ENCODE data around the gene CAMSAP1.
"Not testable (repeated sequence)": the region's sequence is repeated elsewhere in the genome, so short reads cannot be mapped to it uniquely, and the experiment has no call there.

Gene CAMSAP1

DNA sequence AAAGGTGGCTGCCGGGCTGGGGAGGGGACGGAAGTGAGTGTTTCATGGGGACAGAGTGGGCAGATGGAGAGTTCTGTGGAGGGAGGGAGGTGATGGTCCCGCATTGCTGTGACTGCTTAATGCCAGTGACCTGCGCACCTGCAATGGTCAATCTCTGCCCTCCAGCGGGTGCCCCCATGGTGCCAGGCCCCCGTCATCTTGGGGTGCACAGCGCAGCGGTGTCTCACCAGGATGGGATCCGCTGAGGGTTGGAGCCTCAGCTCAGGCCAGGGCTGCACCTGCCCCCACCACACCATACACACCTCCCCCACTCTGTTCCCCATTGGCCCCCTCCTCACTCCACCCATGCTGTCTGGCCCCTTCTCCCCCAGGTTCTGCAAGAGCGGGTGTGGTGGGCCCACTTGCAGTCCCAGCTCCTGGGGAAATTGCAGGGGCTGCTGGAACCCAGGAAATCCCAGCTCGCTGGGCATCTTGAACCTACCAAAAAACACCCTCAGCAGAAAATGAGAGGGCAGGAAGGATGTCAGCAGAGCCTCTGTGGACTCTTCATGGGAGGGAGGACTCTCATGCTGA is 12.1 kb upstream of the CAMSAP1 start:
- DNase-seq: no peak

DNA sequence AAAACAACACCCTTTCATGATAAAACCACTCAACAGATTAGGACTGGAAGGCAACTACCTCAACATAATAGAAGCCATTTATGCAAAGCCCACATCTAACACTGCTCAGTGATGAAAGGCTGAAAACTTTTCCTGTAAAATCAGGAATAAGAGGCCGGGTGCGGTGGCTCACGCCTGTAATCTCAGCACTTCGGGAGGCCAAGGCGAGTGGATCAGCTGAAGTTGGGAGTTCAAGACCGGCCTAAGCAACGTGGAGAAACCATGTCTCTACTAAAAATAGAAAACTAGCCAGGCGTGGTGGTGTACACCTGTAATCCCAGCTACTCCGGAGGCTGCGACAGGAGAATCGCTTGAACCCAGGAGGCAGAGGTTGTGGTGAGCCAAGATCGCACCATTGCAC is 8.9 kb upstream of the CAMSAP1 start:
- not testable (repeated sequence) for DNase-seq

DNA sequence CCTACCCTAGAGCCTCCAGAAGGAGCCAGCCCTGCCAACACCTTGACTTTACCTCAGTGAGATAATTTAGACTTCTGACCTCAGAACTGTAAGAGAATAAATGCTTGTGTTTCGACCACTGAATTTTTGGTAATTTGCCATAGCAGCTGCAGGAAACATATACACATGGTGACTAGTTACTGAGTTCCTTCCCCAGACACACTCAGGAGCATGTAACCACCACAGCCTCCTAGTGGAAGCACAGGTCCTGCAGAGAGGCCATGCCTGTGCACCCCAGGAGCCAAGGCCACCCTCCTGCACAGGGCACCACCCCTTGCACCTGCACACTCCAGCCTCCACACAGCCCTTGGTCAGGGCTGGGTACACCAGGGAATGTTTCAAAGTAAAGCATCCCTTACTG is 7.6 kb upstream of the CAMSAP1 start:
- DNase-seq: no peak

DNA sequence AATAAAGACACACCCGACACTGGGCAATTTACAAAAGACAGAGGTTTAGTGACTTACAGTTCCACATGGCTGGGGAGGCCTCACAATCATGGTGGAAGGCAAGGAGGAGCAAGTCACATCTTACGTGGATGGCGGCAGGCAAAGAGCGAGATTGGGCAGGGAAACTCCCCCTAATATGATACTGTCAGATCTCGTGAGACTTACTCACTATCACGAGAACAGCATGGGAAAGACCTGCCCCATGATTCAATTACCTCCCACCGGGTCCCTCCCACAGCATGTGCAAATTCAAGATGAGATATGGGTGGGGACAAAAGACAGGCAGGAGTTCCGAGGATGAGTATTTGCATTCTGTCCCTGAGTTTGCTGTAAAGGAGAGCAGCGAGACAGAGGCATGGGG is 3.9 kb upstream of the CAMSAP1 start:
- not testable (repeated sequence) for DNase-seq

DNA sequence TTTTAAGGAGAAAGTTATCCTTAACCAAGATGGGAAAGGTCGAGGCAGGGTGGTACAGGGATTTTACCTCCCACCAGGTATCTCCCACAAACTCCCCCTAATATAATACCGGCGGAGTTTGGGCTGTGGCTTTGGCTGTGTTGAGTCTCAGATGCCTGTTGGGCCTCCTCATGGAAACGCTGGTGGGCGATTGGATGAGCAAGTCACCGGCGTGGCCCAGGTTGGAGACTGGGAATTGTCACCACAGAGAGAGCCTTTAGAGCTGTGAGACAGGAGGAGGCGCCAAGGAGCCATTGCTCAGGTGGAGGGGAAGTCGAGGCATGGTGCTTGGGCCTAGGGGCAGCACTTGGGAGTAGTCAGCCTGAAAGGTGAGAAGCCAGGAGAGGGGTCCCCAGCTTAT is 3.4 kb upstream of the CAMSAP1 start:
- no peak for DNase-seq

DNA sequence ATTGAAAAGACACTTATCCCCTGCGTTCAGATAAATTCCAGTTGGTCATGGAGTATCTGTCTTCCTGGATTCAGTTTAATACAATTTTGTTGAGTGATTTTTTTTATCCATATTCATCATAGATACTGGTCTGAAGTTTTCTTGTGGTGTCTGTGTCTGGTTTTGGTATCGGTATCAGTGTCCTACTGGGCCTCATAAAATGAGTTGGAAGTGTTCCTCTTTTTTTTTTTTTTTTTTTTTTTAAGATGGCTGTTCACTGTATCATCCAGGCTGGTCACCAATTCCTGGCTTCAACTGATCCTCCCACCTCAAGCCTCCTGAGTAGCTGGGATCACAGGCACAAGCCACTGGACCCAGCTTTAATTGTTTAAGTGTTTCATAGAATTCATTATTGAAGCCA is 2.9 kb upstream of the CAMSAP1 start:
- no peak for DNase-seq

DNA sequence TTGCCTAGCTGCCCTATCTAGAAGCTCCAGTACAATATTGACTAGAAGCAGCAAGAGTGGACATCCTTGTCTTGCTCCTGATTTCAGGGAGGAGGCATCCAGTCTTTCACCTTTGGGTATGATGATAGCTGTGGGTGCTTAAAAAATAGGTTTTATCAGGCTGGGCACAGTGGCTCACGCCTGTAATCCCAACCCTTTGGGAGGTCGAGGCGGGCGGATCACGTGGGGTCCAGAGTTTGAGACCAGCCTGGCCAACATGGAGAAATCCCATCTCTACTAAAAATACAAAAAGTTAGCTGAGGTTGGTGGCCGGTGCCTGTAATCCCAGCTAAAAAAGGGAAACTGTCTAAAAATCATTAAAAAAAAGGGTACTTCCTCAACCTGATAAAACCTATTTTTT is 2.0 kb upstream of the CAMSAP1 start:
- no peak for DNase-seq

DNA sequence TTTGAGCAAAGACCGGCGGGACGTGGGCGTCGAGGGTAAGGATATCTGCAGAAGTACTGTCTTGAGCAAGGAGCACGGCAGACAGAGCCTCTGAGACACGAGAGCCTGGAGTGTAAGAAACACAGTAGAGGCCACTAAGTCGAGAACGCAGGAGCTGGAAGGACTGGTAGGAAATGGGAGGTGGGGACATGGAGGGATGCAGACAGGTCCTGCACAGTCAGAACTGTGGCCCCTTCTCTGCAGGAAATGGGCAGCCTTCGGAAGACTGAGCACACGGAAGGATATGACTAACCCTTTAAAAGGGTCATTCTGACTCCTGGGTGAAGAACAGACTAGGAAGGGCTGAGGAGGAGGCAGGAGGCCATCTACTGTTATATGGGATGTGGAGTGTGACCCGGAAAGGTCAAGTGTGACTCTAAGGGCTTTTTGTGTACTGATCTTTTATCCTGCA is 1.4 kb upstream of the CAMSAP1 start:
- DNase-seq: no peak

DNA sequence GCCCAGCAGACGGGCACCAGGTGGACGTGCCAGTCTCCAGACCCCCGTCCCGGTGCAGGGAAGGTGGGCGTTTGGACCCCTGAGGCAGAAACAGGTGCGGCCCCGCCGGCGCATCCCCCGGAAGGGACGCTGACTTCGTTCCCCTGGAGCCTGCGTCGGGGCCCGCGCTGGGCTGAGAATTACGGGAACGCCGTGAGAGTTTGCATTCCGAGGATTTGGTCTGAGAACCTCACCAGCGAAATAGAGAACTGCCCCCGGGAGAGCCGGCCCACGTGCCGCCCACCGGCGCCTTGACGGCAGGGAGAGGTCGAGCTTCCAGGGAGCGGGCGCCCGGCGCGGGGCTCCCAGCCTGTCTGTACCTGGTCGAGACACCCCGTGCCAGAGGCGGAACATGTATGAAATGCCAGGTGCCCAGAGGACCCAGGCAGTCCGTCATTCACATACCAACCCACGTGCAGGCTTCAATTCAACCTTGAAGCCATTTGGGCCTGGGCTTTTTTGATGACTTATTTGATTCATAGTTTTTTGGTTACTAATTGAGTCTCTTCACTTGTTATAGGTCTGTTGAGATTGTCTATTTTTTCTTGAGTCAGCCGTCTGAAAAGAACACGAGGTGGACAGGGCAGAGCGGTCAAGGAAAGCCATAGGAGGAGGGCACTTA is 877 bp upstream of the CAMSAP1 start:
- no peak for DNase-seq

DNA sequence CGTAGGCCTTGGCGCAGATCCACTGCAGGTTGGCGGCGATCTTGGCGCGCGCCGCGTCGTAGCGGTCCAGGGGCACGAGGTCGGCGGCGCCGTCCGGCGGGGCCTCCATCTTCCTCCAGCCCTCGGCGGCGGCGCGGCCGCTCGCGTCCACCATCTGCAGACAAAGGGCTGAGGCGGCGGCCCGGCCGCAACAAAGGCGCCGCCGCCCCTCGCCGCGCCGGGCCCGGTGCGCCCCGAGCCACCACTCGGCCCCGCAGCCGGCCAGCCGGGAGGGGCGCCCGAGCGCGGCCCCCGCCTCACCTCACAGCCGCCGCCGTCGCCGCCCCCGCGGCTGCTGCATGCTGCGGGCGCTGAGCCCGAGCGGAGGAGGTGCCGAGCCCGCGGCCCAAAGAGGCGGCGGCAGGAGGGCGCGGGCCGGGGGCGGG is 328 bp downstream of the CAMSAP1 start:
- peak; percentile 47 for DNase-seq

DNA sequence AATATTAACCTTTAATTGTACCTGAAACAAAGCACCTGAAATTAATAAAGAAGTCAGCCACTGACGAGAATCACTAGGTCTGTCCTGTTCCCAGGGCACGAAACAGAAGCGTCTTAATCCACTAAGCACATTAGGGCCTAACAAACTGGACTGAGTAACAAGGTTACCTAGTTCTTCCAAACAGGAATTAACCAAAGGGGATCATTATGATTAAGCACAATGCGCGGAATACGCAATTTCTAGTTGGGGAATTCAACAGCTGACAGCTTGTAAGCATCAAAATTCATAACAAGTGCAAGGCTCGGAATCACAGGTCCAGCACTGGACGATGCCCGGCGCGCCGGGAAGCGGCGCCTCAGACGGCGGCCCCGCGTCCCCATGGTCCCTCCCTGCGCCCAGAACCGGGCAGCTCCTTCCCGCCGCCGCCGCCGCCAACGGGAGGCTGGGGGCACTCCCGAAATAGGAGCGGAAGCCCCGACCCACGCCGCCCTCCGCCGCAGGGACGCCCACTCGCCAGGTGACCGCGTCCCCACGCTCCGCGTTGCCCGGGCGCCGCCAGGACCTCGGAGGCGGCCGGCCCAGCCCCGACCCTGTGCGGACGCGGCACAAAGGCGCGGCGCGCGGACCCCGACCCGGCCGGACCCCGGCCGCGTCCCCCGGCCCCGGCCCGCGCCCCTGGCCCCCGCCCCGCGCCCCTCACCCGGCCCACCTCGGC is 898 bp downstream of the CAMSAP1 start:
- DNase-seq: no peak

DNA sequence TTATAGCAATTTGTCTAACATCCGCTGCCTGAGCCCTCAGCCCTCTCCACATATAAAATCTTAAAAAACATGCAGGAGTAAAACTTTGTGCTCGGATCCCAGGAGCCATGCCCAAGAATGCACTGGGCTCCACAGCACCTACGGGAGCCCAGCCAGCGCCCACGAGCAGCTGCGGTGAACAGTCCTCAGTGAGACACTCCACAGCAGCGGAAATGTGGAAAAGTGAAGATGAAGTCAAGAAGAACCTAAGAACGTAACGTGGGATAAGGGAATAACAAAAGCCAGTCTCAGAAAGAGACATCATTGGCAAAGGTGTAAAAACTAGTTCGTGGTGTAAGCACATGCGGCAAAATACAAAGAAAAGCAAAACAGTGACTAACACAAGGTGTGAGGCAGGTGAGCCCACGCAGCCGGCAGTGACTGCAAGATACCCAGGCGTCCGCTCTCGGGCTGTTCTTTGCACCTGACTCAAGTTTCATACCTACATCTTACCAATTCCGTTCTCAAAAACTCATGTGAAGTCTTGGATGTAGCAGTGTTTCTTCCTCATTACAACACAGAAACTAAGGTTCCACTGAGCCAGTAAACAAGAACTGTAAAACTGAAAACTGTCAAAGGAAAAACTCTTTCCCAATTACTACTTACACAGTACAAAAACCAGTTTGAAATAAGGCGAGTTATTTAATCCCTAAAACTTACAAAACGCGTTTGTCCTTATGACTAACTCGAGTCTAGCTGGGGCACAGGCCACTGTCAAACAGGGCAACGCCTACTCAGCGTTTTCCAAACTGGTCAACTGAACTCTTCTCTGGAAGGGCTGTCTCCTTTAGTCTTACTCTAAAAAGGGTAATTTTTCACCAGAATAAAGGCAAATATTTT is 1.7 kb downstream of the CAMSAP1 start:
- no peak for DNase-seq

DNA sequence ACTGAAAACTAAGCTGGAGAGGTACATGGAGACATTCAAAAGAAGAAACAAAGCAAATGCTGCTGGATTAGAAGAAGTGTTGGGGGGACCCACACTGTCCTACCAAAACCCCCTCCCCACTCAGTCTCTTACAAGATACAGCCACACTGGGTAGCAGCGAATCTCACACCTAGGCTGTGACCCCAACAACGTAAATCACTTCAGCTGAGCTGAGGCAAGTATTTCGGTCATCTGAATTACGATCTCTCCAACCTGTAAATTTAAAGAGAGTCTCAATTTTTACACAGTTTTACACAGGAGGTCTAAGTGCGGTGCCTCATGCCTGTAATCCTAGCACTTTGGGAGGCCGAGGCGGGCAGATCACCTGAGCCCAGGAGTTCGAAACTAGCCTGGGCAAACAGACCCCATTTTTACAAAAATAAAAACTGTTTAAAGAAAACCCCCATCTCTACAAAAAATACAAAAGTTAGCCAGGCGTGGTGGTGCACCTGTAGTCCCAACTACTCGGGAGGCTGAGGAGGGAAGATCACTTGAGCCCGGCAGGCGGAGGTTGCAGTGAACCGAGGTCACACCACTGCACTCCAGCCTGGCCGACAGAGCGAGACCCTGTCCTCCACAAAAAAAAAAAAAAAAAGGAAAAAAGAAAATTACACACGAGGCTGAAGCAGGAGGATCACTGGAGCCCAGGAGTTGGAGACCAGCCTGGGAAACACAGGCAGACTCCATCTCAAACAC is 3.4 kb downstream of the CAMSAP1 start:
- DNase-seq: no peak

DNA sequence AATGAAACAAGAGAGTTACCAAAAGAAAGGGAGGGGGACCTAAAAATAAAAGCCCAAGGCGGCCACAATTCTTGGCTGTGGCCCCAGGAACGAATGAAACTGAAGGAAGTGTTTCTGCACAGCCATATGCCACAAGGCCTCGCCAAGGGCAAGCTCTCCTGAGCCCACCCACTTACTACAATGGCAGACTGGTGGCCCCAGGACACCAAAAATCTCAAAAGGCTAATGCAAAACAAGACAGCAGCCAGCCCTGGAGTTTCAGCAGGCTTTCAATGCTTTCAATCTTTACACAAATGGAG is 4.0 kb downstream of the CAMSAP1 start:
- DNase-seq: no peak

DNA sequence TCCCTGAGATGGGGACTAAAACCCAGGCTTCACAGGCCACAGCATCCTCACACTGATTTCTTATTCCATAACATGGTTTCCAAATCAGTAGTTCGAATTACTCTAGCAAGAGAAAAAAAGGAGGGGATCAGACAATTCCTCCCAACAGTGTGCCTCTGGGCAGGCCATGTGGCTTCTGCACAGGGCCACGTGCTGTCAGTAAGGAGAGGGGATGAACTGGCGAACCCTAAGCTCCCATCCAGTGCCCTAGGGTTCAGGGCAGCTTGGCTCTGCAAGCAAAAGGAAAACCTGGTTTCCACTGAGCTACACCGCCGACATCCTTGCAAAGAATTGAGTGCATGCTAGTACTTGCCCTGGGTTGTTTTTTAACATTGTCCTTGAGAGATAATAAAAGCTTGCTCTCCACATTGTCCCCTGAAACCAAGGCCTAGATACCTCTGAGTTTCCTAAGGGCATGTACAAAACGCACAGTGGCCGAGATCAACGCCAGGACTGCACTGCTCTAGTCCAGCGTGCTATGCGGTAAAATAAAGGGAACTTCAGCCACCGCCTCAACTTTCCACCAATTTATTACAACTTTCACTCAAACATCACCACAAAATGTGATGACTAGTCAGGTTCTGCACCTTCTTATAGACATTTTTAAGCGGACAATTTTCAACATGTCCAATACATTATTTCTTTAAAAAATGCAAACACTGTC is 4.5 kb downstream of the CAMSAP1 start:
- DNase-seq: no peak

DNA sequence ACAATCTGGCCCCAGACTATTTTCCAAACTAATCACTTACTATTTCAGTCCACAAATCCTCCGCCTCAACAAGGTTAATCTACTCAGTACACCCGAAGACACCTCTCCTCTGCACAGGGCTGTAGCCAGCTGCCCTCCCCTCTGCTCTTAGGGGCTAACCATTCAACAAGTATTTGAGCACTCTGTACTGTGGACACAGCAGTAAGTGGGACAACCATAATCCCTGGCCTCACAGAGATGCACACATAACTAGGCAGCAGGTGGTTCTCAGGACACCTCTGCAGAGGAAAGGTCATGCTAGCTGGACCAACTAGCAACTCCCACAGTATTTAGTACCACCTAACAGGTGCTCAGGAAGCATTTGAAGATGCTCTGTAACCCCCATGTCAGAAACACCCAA is 5.5 kb downstream of the CAMSAP1 start:
- DNase-seq: no peak

DNA sequence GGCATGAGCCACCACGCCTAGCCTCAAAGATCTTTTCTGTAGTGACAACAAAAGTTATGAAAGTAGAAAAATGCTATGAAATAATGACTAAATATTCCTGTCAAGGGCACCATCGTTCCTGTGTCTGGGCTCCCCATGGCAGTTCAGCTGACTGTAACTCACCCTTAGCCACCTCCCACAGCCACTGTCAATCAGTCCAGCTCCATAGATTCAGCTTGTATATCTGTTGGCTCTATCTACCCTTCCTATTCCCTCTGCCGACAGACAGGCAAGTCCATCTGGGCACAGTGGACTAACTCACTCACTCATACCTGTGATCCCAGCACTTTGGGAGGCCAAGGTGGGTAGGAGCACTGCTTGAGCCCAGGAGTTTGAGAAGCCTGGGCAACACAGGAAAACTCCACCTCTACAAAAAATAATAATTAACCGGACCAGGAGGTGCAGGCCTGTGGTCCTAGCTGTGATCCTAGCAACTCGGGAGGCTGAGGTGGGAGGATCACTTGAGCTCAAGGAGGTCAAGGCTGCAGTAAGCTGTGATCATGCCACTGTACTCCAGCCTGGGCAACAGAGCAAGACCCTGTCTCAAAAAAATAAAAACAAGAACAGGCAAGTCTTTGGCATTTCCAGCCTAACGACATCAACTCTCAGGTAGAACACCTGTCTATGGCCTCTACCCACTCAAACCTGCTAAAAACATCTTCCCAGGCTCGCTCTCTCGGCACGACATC is 6.2 kb downstream of the CAMSAP1 start:
- no peak for DNase-seq

DNA sequence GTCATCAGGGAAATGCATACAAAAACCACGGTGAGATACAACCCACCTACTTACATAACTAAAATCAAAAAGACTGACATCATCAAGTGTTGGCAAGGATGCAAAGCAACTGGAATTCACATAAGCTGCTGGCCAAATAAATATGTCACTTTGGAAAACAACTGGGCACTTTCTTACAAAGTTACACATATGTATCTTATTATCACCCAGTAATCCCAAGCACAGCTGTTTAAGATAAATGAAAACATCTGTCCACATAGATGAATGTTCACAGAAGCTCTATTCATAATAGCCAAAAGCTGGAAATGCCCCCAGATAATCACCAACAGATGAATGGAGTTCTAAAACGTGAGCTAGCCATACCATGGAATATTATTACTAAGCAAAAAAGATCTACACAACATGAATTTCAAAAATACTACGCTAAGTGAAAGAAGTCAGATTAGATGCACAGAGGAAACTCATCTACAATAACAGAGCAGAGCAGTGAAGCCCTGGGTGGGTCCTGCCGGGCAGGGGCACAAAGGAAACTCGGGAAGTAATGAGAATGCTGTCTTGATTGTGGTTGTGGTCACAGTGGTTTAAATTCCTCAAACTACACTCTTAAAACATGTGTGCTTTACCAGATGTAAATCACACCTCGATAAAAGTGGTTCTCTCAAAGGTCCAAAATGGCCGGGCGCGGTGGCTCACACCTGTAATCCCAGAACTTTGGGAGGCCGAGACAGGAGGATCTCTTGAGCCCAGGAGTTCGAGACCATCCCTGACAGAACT is 8.5 kb downstream of the CAMSAP1 start:
- no peak for DNase-seq

DNA sequence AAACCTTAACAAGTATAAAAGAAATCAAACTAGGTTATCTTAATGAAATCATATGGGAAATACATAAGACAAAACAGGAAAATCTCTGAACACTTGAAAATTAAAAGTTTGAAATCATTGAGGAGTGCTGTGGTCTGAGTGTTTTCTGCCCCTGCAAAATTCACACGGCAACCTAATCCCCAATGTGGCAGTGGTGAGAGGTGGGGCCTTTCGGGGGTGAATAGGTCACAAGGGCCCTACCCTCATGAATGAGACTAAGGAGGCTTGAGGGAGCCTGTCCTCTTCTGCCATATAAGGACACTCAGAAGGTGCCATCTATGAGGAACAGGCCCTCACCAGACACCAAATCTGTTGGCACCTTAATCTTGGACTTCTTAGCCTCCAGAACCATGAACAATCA is 10.7 kb downstream of the CAMSAP1 start:
- no peak for DNase-seq

DNA sequence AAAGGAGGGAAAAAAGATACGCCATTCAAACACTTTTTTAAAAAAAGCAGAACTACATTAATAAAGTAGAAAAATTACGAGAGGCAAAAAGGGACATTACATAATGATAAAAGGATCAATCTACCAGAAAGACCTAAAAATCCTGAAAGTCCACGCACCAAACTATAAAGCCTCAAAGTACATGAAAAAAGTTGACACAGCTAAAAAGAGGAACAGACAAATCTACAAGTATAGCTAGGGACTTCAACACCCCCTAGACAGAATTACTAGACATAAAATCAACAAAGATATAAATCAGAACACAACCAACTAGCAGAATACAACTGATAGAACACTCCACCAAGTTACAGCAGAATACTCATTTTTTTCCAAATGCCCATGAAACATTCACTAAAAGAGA is 11.1 kb downstream of the CAMSAP1 start:
- DNase-seq: no peak
